ENCODE results near the gene COL9A3. TPM values are rescaled to one million over a fixed set of nuclear protein-coding genes. Genes with fewer than 3 reads are reported as not detected.
A peak's percentile ranks its signal among the peaks of the same experiment; 100 is the strongest.

The COL9A3 gene
- total RNA-seq, 1 donor from 2014 or later, result 78.7 TPM

DNA sequence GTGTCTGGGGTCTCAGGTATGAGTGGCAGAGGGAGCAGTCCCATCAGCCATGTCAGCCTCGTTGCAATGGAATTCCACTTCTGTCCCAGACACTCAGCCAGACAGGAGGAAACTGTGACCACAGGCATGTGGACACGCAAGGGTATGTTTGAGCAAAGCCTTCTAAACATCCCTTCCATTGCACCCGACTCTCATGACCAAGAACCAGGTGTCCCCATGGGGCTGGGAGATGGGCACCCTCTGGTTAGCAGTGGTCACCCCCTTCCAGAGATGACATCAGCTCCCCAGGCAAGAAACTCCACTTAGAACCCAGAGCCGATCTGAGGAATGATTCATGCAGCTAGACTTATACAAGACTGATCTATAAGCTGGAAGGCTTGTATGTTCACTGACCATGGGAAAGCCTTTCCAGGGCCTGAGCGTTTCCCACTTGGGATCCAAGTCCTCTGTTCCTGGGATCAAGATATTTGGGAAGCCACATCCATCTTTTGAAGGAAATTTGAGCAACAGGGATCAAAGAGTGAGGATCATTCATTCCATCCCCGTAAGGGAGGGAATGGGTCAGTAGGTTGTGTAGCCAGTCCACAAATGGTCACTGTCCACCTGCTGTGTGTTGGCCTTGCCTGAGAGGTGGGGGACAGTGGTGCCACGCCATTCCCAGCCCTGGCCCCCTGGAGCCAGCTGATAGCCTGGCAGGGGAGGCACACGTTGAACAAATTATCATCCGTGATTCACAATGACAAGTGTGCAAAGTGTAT is 24.5 kb upstream of the COL9A3 start:
- H3K9me3 Mint-ChIP-seq (ENCODE audit: unreplicated experiment), result peaks cover 4% of the 10 kb centered on the region
- no peak overlapping the region for H3K27ac Mint-ChIP-seq (ENCODE audit: unreplicated experiment)
- DNase-seq, result no peak
- no peak overlapping the region for H3K4me3 Mint-ChIP-seq (ENCODE audit: unreplicated experiment)
- H3K4me1 Mint-ChIP-seq (ENCODE audit: low read depth, unreplicated experiment), result peaks cover 15% of the 10 kb centered on the region
- H3K27me3 Mint-ChIP-seq (ENCODE audit: unreplicated experiment), result peaks cover 4% of the 10 kb centered on the region
- H3K36me3 Mint-ChIP-seq (ENCODE audit: unreplicated experiment), result peaks cover 5% of the 10 kb centered on the region
- TF ChIP-seq, protein P1, sequence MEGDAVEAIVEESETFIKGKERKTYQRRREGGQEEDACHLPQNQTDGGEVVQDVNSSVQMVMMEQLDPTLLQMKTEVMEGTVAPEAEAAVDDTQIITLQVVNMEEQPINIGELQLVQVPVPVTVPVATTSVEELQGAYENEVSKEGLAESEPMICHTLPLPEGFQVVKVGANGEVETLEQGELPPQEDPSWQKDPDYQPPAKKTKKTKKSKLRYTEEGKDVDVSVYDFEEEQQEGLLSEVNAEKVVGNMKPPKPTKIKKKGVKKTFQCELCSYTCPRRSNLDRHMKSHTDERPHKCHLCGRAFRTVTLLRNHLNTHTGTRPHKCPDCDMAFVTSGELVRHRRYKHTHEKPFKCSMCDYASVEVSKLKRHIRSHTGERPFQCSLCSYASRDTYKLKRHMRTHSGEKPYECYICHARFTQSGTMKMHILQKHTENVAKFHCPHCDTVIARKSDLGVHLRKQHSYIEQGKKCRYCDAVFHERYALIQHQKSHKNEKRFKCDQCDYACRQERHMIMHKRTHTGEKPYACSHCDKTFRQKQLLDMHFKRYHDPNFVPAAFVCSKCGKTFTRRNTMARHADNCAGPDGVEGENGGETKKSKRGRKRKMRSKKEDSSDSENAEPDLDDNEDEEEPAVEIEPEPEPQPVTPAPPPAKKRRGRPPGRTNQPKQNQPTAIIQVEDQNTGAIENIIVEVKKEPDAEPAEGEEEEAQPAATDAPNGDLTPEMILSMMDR (IDR thresholded peaks at IDR 0.05; ENCODE audit: partially characterized antibody, unreplicated experiment), result no peak

DNA sequence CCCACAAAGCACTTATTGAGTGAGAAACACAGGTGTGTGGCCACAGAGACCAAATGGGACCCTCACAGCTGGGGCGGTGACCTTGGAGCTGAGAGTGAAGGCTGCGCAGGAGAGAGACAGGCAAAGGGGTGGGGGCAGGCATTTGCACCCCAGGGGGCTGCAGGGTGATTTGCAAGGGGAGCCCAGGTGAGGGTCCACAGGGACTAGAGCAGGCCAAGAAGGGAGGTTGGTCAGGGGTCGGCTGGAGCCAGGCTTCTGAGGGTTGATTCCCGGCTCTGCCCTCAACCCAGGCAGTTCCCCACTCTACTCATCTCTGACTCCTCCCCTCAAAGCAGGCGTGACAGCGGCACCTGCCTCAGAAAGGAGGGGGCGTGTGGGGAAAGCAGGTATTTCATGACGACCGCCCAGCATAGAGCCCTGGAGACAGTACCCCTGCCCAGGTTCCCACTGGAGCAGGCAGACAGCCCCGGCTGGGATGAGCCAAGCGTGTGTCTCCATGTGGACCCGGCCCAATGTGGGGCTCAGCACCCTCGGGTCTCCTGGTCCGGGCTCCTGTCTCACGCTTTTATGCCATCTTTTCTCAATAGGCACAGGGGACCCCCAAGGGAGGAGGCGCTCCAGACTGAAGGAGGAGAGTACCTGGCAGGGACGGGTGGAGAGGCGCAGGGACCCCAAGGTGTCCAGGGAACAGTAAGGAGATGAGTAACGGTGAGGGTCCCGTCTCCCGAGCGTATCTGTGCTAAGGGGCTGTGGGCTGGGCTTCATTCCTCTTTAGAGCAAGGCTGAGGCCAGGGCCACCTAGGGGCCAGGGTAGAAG is 23.7 kb upstream of the COL9A3 start:
- Mint-ChIP-seq H3K36me3 (ENCODE audit: unreplicated experiment) (peaks cover under 1% of the 10 kb centered on the region), H3K27ac (ENCODE audit: unreplicated experiment) (no peak overlapping the region), H3K4me3 (ENCODE audit: unreplicated experiment) (no peak overlapping the region), H3K27me3 (ENCODE audit: unreplicated experiment) (peaks cover 7% of the 10 kb centered on the region), H3K9me3 (ENCODE audit: unreplicated experiment) (peaks cover 6% of the 10 kb centered on the region), H3K4me1 (ENCODE audit: low read depth, unreplicated experiment) (peaks cover 10% of the 10 kb centered on the region)
- DNase-seq, result no peak
- TF ChIP-seq, protein P1 (IDR thresholded peaks at IDR 0.05; ENCODE audit: partially characterized antibody, unreplicated experiment), result no peak

DNA sequence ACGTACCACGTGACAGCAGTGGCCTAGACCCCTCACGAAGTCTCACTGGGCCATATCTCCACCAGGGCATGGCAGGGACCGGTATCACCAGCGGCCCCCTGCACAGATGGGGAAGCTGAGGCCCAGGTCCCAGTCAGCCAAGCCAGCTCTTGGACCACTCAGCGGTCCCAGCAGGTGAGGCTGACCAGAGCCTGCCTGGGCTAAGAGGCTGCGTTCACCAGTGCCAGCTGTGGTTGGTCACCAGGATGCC is 23.2 kb upstream of the COL9A3 start:
- H3K27ac Mint-ChIP-seq (ENCODE audit: unreplicated experiment), result no peak overlapping the region

DNA sequence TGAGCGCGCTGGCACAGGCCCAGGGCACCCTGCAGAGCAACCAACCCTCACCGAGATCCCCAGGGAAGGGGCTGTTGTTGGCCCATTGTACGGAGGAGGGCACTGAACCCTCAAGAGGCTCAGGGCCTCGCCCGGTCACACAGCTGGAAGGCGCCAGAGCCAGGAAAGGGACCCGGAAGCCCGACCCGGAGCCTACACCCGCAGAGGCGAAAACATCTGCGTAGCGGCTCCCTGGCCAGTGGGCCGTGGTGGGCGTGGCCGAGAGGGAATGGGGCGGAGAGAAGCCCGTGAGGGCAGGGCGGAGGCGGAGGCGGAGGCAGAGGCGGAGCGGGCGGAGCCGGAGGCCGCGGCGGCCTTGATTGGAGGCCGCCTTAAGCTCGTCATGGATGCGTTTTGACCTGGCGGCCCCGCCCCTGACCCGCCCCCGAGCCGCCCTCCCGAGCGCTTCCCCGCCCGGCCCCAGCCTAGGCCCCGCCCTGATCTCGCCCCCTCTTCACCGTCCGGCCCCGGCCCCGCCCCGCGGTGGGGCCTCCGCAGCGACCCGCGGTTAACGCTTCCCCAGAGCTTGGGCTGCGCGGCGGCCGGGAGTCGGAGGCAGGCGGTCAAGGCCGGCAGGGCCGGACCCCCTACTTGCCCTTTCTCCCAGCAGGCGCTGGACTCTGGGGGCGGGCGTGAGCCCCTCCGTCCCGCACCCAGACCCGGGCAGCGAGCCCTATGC is 22.7 kb upstream of the COL9A3 start:
- DNase-seq, result peak; percentile 96

More for the DNA sequence above, 23.2 kb upstream of the COL9A3 start:
- Mint-ChIP-seq H3K27me3 (ENCODE audit: unreplicated experiment) (peaks cover 10% of the 10 kb centered on the region), H3K9me3 (ENCODE audit: unreplicated experiment) (peaks cover 6% of the 10 kb centered on the region), H3K4me1 (ENCODE audit: low read depth, unreplicated experiment) (peaks cover 6% of the 10 kb centered on the region), H3K36me3 (ENCODE audit: unreplicated experiment) (peaks cover 6% of the 10 kb centered on the region), H3K4me3 (ENCODE audit: unreplicated experiment) (no peak overlapping the region)
- TF ChIP-seq, protein P1 (IDR thresholded peaks at IDR 0.05; ENCODE audit: partially characterized antibody, unreplicated experiment), result no peak
- DNase-seq, result no peak

More for the DNA sequence above, 22.7 kb upstream of the COL9A3 start:
- Mint-ChIP-seq H3K4me1 (ENCODE audit: low read depth, unreplicated experiment) (peaks cover 6% of the 10 kb centered on the region), H3K27ac (ENCODE audit: unreplicated experiment) (no peak overlapping the region), H3K9me3 (ENCODE audit: unreplicated experiment) (peaks cover 6% of the 10 kb centered on the region), H3K36me3 (ENCODE audit: unreplicated experiment) (peaks cover 7% of the 10 kb centered on the region), H3K4me3 (ENCODE audit: unreplicated experiment) (peak overlapping the region; percentile 79), H3K27me3 (ENCODE audit: unreplicated experiment) (peaks cover 10% of the 10 kb centered on the region)
- TF ChIP-seq, protein P1 (IDR thresholded peaks at IDR 0.05; ENCODE audit: partially characterized antibody, unreplicated experiment), result no peak
